Measurements from ENCODE around the gene ATF6B. TPM values are rescaled to one million over a fixed set of nuclear protein-coding genes. Genes with fewer than 3 reads are reported as not detected.

ATF6B gene
- total and polyA plus RNA-seq, 2 of the 8 experiments (the other 6 are each of a cell fraction or from before 2014, with no cell fraction given) = 38.1 to 42.2 TPM

DNA sequence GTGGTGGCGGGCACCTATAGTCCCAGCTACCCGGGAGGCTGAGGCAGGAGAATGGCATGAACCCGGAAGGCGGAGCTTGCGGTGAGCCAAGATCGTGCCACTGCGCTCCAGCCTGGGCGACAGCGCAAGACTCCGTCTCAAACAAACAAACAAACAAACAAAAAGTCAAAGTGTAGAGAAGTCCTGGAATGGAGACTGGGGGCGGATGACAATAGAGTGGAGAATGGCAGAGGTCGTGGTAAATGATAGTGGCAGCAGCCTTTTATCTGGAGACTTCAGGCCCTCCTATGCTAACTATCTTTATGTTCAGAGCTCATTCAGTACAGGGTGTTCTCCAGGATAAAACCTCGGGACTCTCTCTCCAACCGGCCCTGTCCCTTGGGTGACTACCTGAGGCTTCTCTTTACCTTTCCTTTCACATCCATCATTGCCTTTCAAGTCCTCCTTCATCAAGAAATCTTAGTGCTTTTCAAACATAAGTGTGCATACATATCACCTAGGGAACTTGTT lies 3.4 kb upstream of the ATF6B start (continued):
- TF ChIP-seq RAD21 (IDR thresholded peaks at IDR 0.05 in 1 of 2, conservative IDR thresholded peaks at IDR 0.05 in 1 of 2; ENCODE audit: low read depth in 2 of 2, low read length in 2 of 2) = no peak

Measured in H1 (cell line).